NCI-H2029 treated with DMSO at 0.1 percent for 48 hours (cell line): ENCODE measurements around the gene PRKCD.

Experiments
- DNase-seq: peaks from one replicate; lab custom pipeline; 2025; lab: John Stamatoyannopoulos, UW

The PRKCD gene

GRCh38 chr3:53170325-53171063, 9.5 kb downstream of the PRKCD start:
- DNase-seq: no peak

- no peak for DNase-seq
Observed at GRCh38 chr3:53171064-53171418, 10.0 kb downstream of the PRKCD start.

GRCh38 chr3:53171827-53172505, 11.0 kb downstream of the PRKCD start:
- no peak for DNase-seq

DNA sequence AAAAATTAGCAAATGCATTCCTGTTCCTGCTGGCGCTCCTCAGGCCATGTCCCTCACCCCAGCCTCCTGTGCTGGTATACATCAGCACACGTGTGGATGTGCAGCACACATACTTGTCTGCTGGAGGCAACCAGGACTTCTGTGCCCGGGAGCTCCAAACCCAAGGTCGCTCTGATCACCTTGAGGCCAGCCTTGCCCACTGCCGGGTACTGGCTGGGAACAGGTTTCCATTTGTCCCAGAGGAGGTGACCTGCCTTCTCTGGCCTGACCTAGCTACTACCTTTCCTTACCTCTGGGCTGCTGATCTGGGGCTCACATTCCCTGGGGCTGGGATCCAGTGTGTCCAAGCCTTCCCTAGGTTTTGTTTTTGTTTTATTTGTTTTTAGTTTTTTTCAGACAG, 12.1 kb downstream of the PRKCD start:
- no peak for DNase-seq

DNA sequence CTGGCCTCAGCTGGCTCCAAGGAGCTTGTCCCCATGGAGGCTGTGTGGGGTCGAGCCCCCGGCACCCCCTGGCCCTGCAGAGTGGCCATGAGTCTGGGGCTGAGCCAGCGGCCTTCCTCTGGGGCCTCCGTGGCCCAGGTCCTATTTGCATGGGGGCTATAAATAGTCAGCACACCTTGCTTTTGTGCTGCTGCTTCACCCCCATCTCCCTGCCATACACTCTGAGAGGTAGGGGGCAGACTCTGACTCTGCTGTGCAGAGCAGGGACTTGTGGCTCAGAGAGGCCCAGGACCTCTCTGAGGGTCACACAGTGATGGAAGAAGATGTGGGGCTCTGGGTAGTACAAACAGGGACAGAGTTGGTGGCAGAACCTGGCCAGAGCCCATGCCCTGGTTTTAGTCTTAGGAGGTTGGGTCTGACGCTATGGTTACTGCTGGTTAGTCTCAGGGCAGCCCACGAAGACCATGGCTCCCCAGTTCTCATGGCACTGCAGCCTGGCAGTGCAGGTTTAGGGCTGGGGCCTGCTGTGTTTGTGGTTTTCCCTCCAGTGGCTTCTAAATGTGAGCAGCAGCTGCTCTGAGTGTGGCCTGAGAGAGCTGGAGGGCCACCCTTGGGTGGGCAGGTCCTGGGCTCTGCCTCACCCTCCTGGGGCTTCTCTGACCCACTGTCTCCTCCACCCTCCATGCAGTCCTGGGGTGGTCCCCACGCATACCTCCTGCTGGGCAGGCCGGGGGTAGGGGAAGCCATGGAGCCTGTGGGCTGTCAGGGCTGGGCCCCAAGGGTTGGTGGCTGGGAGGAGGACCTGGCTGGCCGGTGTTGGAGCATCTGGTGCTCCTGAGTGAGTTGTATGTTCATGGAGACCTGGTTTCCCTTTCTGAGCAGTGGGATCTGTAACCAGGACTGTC, 13.6 kb downstream of the PRKCD start:
- no peak for DNase-seq

DNA sequence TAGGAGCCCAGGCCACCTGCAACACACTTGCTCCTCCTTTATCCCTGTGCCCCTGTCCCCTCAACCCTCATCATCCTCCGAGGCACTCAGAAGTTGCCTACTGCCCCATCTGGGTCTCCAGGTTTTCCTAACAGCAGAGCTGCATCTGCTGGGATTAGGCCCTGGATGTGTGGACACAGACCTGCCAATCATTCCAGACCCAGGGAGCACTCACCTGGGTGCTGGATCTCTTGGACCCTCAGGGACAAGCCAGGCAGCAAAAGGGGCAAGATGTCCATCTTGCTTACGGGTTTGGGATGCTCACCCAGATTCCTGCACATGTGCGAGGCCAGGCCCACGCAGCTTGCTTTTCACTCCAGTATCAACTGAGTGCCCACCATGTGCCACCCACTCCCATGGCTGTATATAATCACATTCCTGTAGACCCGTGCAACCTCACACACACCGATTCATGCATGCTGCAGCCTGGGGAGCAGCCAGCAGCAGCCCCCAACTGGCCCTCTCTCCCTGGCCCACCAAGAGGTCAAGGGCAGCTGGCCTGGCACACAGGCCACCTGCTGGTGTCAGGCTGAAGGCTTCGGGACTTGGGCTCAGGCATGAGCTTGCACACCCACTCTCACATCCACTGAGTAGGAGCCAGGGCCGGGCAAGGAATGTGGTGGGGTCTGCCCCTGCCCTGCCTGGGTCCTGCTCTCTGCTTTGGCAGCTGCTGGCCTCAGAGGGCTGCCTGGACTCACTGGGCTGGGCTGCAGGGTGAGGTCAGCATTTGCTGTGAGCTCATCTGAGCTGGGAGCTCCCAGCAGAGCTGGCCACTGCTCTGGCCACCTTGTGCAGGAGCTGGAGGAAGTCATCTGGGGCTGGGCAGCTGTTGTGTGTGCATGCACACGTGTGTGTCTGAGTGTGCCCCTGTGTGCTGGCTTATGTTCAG, 14.9 kb downstream of the PRKCD start:
- no peak for DNase-seq

DNA sequence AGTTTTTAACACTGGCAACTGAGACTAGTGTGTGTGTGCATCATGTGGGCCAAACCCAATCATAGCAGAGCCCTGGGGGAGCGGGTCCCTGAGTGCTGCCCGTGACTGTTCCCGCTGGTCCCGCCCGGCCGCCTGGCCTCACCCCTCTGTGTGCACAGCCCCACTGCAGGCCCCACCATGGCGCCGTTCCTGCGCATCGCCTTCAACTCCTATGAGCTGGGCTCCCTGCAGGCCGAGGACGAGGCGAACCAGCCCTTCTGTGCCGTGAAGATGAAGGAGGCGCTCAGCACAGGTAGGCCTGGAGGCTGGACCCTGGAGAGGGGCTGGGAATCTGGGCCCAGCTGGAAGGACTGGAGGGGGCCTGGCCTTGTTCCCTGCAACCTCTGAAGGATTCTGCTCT, 17.2 kb downstream of the PRKCD start:
- DNase-seq: no peak

DNA sequence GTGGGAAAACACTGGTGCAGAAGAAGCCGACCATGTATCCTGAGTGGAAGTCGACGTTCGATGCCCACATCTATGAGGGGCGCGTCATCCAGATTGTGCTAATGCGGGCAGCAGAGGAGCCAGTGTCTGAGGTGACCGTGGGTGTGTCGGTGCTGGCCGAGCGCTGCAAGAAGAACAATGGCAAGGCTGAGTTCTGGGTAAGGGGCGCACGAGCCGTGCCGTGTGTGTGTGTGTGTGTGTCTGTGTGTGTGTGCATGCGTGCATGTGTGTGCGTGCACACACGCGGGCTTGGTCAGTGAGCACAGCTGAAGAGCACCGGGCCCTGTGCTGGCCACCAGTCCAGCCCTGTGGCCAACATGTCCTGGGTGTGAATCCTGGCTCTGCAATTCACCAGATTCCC, 18.6 kb downstream of the PRKCD start:
- DNase-seq: no peak

DNA sequence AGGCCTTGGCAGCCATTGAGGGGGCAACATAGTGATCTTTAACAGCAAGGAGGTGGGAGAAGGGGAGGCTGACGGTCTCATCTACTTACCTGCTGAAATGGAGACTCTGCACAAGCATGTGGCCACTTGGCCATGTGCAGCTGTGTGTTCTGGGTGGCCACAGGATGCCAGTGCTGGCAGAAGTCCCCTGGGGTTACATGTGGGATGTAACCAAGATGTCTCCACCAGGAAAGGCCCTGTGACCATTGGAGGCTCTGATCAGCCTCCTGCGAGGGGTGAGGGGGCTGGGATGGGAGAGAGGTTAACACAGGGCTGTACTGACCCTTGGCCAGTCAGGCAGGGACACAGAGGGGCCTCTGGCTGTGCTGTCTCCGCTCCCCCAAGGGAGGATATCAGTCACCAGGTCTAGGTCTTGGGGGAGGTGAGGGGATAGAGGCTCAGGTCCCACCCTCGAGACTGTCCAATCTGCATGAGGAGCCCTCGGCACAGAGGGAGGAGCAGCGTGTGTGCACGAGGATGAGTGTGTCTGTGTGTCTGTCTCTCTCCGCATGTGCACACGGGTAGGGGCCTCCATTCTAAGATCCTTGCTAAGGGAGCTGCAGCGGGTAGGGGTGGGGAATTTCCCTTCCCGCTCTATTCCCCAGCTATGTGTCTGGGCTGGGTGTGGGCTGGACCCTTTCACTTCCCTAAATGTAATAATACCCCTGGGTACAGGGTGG, 19.5 kb downstream of the PRKCD start:
- DNase-seq: no peak

DNA sequence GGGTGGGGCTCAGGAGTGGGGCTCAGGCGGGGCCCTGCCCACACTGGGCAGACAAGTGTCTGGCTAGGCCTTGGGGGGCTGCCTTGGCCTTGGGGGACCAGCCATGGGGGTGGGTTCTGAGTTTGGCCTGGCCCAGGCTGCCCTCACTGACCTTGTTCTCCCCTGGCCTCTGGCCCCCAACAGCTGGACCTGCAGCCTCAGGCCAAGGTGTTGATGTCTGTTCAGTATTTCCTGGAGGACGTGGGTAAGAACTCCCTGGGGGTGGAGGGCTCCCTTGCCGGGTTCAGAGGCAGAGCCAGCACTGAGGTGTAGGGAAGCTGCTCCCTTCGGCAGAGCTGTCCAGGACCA, 20.0 kb downstream of the PRKCD start:
- DNase-seq: no peak

GRCh38 chr3:53181528-53181927, 20.5 kb downstream of the PRKCD start:
- no peak for DNase-seq

GRCh38 chr3:53182764-53183355, 21.9 kb downstream of the PRKCD start:
- no peak for DNase-seq

DNA sequence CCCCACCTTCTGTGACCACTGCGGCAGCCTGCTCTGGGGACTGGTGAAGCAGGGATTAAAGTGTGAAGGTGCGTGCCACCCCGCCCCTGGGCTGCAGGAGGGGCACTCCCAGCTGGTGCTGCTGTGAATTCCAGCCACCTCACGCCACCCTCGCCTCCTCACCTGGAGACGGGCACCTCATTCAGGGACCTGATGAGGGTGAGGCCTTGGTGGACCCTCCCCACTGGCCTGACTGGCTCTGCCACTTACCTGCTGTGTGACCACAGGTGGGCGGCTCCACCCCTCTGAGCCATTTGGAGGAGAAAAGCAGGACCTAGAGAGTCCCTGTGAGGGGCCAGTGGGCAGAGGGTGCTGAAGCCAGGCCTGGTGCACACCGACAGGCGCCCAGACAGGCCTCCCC, 22.5 kb downstream of the PRKCD start:
- no peak for DNase-seq

DNA sequence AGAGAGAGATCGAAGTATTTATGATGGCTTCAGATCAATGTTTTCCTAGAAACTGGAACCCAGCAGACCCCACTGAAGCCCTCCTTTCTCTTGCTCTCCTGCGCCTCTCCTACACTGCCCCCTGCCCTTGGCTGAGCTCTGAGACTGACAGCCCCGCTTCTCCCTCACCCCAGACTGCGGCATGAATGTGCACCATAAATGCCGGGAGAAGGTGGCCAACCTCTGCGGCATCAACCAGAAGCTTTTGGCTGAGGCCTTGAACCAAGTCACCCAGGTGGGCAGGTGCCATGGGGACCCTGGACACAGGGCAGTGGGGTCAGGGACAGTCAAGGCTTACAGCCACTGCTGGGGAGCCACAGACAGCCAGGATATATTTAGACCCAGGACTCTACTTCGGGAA, 23.7 kb downstream of the PRKCD start:
- no peak for DNase-seq

- no peak for DNase-seq
Observed at GRCh38 chr3:53185761-53186465, 24.9 kb downstream of the PRKCD start.

DNA sequence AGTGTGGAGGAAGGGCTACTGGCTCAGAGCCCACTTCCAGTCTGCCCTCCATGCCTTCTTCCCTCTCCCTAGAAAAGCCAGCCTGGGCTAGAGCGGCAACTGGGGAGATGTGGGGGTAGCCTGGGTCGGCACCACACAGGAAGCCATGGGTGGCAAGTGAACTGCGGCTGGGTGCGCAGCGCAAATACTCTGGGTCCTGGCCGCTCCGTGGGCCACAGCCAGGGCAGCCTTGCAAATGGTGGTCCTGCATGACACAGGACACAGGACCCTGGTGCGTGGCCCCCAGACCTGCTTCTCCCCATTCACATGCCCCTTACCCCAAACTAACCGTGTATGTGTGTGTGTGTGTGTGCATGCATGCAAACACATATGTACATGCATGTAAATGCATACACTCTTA, 25.7 kb downstream of the PRKCD start:
- no peak for DNase-seq

DNA sequence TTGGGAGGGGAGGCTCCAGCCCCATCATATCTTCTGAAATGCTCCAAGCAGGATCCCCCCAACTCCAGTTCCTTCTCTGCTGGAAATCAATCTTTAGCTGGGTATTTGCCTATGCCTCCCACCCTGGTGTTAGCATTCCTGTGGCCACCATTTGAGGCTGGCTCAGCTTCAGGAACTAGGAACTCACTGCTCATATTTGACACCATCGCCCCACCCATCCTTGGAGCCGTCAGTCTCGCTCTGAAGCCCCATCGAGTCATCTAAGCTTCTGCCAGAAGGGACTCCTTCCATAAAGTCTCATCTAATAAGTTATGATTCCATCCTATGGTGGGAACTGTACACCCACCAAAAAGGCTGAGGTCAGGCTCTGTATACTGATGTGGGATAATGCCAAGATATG, 26.4 kb downstream of the PRKCD start:
- no peak for DNase-seq

DNA sequence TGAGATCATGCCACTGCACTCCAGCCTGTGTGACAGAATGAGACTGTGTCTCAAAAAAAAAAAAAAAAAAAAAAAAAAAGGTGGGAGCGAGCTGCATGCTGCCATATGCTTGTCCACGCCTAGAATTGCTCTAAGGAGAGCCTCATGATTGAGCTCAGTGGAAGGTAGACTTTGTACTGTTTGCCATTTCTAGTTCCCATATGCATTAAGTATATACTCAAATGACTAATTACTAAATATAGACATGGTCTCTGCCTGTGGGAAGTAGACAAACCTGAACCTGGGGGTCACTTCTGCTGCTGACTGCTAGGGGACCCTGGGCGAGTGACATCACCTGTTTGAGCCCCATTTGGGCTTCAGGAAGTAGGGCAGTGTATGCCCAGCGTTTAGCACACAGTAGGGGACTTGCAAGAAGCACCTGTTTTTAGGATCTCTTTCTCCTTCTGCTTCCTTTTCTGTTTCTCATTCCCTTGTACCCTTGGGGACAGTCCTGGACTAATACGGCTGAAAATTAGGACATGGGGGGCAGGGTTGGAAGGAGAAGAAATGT, 27.2 kb downstream of the PRKCD start:
- DNase-seq: no peak

- no peak for DNase-seq
Observed at GRCh38 chr3:53188720-53189119, 27.7 kb downstream of the PRKCD start.

GRCh38 chr3:53189276-53189675, 28.3 kb downstream of the PRKCD start:
- no peak for DNase-seq
